Measurements from ENCODE around the gene PARD3.

The PARD3 gene

GRCh38 chr10:34736976-34737771 lies 77.9 kb downstream of the PARD3 start:
- DNase-seq, result no peak

GRCh38 chr10:34734918-34735317 lies 80.2 kb downstream of the PARD3 start:
- no peak for DNase-seq

- no peak for DNase-seq
Observed at GRCh38 chr10:34732926-34733325, 82.2 kb downstream of the PARD3 start.

GRCh38 chr10:34731885-34732701 lies 83.0 kb downstream of the PARD3 start:
- no peak for DNase-seq

GRCh38 chr10:34731213-34731612 lies 83.9 kb downstream of the PARD3 start:
- DNase-seq, result no peak

- DNase-seq, result no peak
Observed at GRCh38 chr10:34730726-34731125, 84.4 kb downstream of the PARD3 start.

- no peak for DNase-seq
Observed at GRCh38 chr10:34729619-34730018, 85.5 kb downstream of the PARD3 start.

- no peak for DNase-seq
Observed at GRCh38 chr10:34728361-34728760, 86.7 kb downstream of the PARD3 start.

- DNase-seq, result no peak
Observed at GRCh38 chr10:34727595-34728033, 87.5 kb downstream of the PARD3 start.

GRCh38 chr10:34726862-34727261 lies 88.2 kb downstream of the PARD3 start:
- DNase-seq, result no peak

GRCh38 chr10:34723750-34724149 lies 91.3 kb downstream of the PARD3 start:
- DNase-seq, result peak; percentile 12 to 46

GRCh38 chr10:34722404-34722803 lies 92.7 kb downstream of the PARD3 start:
- DNase-seq, result no peak

- DNase-seq, result no peak
Observed at GRCh38 chr10:34721208-34721840, 93.8 kb downstream of the PARD3 start.

- DNase-seq, result no peak
Observed at GRCh38 chr10:34719746-34720145, 95.3 kb downstream of the PARD3 start.

- DNase-seq, result no peak
Observed at GRCh38 chr10:34719328-34719727, 95.8 kb downstream of the PARD3 start.

GRCh38 chr10:34717429-34717828 lies 97.7 kb downstream of the PARD3 start:
- DNase-seq, result no peak

GRCh38 chr10:34716958-34717357 lies 98.1 kb downstream of the PARD3 start:
- DNase-seq, result no peak

- no peak for DNase-seq
Observed at GRCh38 chr10:34716234-34716633, 98.9 kb downstream of the PARD3 start.

- no peak for DNase-seq
Observed at GRCh38 chr10:34715511-34716187, 99.4 kb downstream of the PARD3 start.

- DNase-seq, result no peak
Observed at GRCh38 chr10:34713875-34714274, 101.2 kb downstream of the PARD3 start.

- no peak for DNase-seq
Observed at GRCh38 chr10:34711500-34711899, 103.6 kb downstream of the PARD3 start.

- no peak for DNase-seq
Observed at GRCh38 chr10:34710391-34710751, 104.7 kb downstream of the PARD3 start.
